HG03432 (cell line): ENCODE results near the gene MX1.
A peak's percentile ranks its signal among the peaks of the same experiment; 100 is the strongest.

Experiments
- ATAC-seq: cut with Tn5 transposase; IDR thresholded peaks from one replicate; pipeline ENCODE4 v1.9.1; 2021; ENCODE audit warnings: mild to moderate bottlenecking, moderate library complexity; ENCODE audit not compliant: unreplicated experiment

The MX1 gene

GRCh38 chr21:41458559-41458958, 32.5 kb downstream of the MX1 start:
- ATAC-seq = no peak

GRCh38 chr21:41459884-41460534, 34.0 kb downstream of the MX1 start:
- ATAC-seq = no peak

GRCh38 chr21:41460578-41461527, 34.8 kb downstream of the MX1 start:
- peak; percentile 67 for ATAC-seq

GRCh38 chr21:41465176-41465781, 39.2 kb downstream of the MX1 start:
- no peak for ATAC-seq

GRCh38 chr21:41466024-41466820, 40.2 kb downstream of the MX1 start:
- ATAC-seq = no peak

GRCh38 chr21:41470054-41470453, 44.0 kb downstream of the MX1 start:
- no peak for ATAC-seq

- ATAC-seq = no peak
Measured at GRCh38 chr21:41472753-41473548, 46.9 kb downstream of the MX1 start.

- no peak for ATAC-seq
Measured at GRCh38 chr21:41475714-41476420, 49.8 kb downstream of the MX1 start.

- no peak for ATAC-seq
Measured at GRCh38 chr21:41477641-41478318, 51.7 kb downstream of the MX1 start.

GRCh38 chr21:41478319-41479177, 52.5 kb downstream of the MX1 start:
- no peak for ATAC-seq

GRCh38 chr21:41479686-41480085, 53.6 kb downstream of the MX1 start:
- ATAC-seq = no peak

GRCh38 chr21:41480086-41480690, 54.1 kb downstream of the MX1 start:
- no peak for ATAC-seq

GRCh38 chr21:41481191-41481590, 55.2 kb downstream of the MX1 start:
- ATAC-seq = no peak

GRCh38 chr21:41482301-41482700, 56.3 kb downstream of the MX1 start:
- no peak for ATAC-seq

- no peak for ATAC-seq
Measured at GRCh38 chr21:41482980-41483379, 56.9 kb downstream of the MX1 start.

- no peak for ATAC-seq
Measured at GRCh38 chr21:41483415-41483814, 57.4 kb downstream of the MX1 start.

- ATAC-seq = no peak
Measured at GRCh38 chr21:41483973-41484372, 57.9 kb downstream of the MX1 start.

GRCh38 chr21:41487082-41487481, 61.0 kb downstream of the MX1 start:
- no peak for ATAC-seq
